DOHH2 (cell line): ENCODE data around the gene NTNG1.

Experiments
- H3F3A ChIP-seq: fragments of 200-600 bp; sonication (generic), shearing (Covaris generic); 2 replicates; pipeline ENCODE4 v1.6.0; 2016; ENCODE audit warnings: antibody characterized with exemption, mild to moderate bottlenecking; ENCODE audit not compliant: control insufficient read depth, insufficient read depth
- H3K27ac ChIP-seq: fragments of 200-600 bp; sonication (generic); 2 replicates; pipeline ENCODE4 v1.5.1; 2014; ENCODE audit warnings: low read depth, mild to moderate bottlenecking, low read length, moderate library complexity
- H3K27me3 ChIP-seq: fragments of 200-600 bp; sonication (generic); 2 replicates; pipeline ENCODE4 v1.6.1; 2014; ENCODE audit warnings: mild to moderate bottlenecking, low read length, mixed read lengths; ENCODE audit not compliant: control insufficient read depth
- H3K36me3 ChIP-seq: fragments of 200-600 bp; sonication (generic); 2 replicates; pipeline ENCODE4 v1.6.1; 2014; ENCODE audit warnings: mild to moderate bottlenecking, low read length, moderate library complexity, mixed read lengths; ENCODE audit not compliant: control insufficient read depth
- H3K4me1 ChIP-seq: fragments of 200-600 bp; sonication (generic); 2 replicates; pipeline ENCODE4 v1.6.1; 2014; ENCODE audit warnings: mild to moderate bottlenecking, low read length, mixed read lengths; ENCODE audit not compliant: control insufficient read depth
- H3K4me2 ChIP-seq: fragments of 200-600 bp; sonication (generic); 2 replicates; pipeline ENCODE4 v1.6.0; 2014; ENCODE audit warnings: mild to moderate bottlenecking, low read length, moderate library complexity
- H3K4me3 ChIP-seq: fragments of 200-600 bp; sonication (generic); 2 replicates; pipeline ENCODE4 v1.5.1; 2014; ENCODE audit warnings: mild to moderate bottlenecking, low read length, mixed read lengths
- H3K79me2 ChIP-seq: fragments of 200-600 bp; sonication (generic); 2 replicates; pipeline ENCODE4 v1.6.1; 2014; ENCODE audit warnings: mild to moderate bottlenecking, low read length, mixed read lengths; ENCODE audit not compliant: control insufficient read depth
- H3K9me2 ChIP-seq: fragments of 200-600 bp; sonication (generic); replicated peaks from 2 replicates; pipeline ENCODE4 v1.6.1; 2014; ENCODE audit warnings: mild to moderate bottlenecking, low read length, mixed read lengths; ENCODE audit not compliant: control insufficient read depth
- H3K9me3 ChIP-seq: fragments of 200-600 bp; sonication (generic); 2 replicates; pipeline ENCODE4 v1.6.1; 2014; ENCODE audit warnings: antibody characterized with exemption, low read length, mixed read lengths; ENCODE audit not compliant: control insufficient read depth, insufficient read depth
- H4K20me1 ChIP-seq: fragments of 200-600 bp; sonication (generic); 2 replicates; pipeline ENCODE4 v1.6.0; 2014; ENCODE audit warnings: low read depth, mild to moderate bottlenecking, antibody characterized with exemption, low read length, moderate library complexity; ENCODE audit not compliant: control insufficient read depth, insufficient read depth
- CTCF ChIP-seq: fragments of 200-600 bp; sonication (generic); IDR thresholded peaks from one replicate; pipeline ENCODE4 v1.5.1; 2014; ENCODE audit warnings: antibody characterized with exemption, mild to moderate bottlenecking, low read depth, low read length; ENCODE audit not compliant: poor library complexity, severe bottlenecking
- EZH2phosphoT487 ChIP-seq: fragments of 200-600 bp; sonication (generic); IDR thresholded peaks from 2 replicates; pipeline ENCODE4 v1.6.1; 2017; ENCODE audit warnings: borderline replicate concordance, mild to moderate bottlenecking, antibody characterized with exemption, low read length, moderate library complexity, mixed read lengths

NTNG1 gene

DNA sequence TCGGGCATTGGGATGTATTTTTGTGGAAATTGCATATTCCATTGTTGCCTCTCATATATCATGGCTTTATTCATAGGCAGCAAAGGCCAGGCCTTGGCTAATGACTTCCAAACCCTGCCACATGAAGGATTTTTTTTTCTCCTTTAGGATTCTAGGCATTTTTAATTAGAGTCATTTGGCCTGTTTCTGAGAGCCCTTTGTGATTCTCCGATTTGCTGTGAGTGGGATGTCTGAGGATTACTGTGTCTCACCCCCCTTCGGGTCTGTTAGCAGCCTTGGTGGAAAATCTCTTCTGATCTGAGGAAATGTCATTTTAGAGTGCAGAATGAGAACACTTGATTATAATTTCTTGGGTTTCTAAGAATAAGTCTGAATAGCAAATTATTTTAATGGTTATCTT, 253.5 kb downstream of the NTNG1 start:
- no peak overlapping the region for H3K4me2 ChIP-seq
- TF ChIP-seq EZH2phosphoT487 (no peak), CTCF (no peak)
- H3K4me3 ChIP-seq: no peak overlapping the region

GRCh38 chr1:107401704-107402103, 260.9 kb downstream of the NTNG1 start:
- no peaks in the 10 kb centered on the region for H4K20me1 ChIP-seq
- H3K9me3 ChIP-seq: peaks cover 2% of the 10 kb centered on the region; the same call in 1 of the 2 replicates
- no peak overlapping the region for H3K4me2 ChIP-seq
- H3K36me3 ChIP-seq: no peaks in the 10 kb centered on the region
- H3K27ac ChIP-seq: no peak overlapping the region
- no peaks in the 10 kb centered on the region for H3K27me3 ChIP-seq
- peaks cover 23% of the 10 kb centered on the region for H3K4me1 ChIP-seq
- no peaks in the 10 kb centered on the region for H3K9me2 ChIP-seq
- H3K79me2 ChIP-seq: no peaks in the 10 kb centered on the region
- no peak overlapping the region for H3K4me3 ChIP-seq
- no peaks in the 10 kb centered on the region for H3F3A ChIP-seq
- TF ChIP-seq EZH2phosphoT487 (no peak), CTCF (no peak)

More for the DNA sequence above, 253.5 kb downstream of the NTNG1 start:
- Histone ChIP-seq H3K4me1 (peaks cover 18% of the 10 kb centered on the region), H3K9me3 (peaks cover 14% of the 10 kb centered on the region), H3K27me3 (no peaks in the 10 kb centered on the region), H3K79me2 (no peaks in the 10 kb centered on the region), H3K36me3 (peaks cover 9% of the 10 kb centered on the region; the same call in 1 of the 2 replicates), H3F3A (no peaks in the 10 kb centered on the region), H4K20me1 (no peaks in the 10 kb centered on the region), H3K9me2 (no peaks in the 10 kb centered on the region), H3K27ac (no peak overlapping the region)

GRCh38 chr1:107404756-107405155, 263.9 kb downstream of the NTNG1 start:
- H3F3A ChIP-seq: no peaks in the 10 kb centered on the region
- no peaks in the 10 kb centered on the region for H3K9me3 ChIP-seq
- TF ChIP-seq CTCF (no peak), EZH2phosphoT487 (no peak)
- no peaks in the 10 kb centered on the region for H3K27me3 ChIP-seq
- peaks cover 23% of the 10 kb centered on the region for H3K4me1 ChIP-seq
- no peak overlapping the region for H3K27ac ChIP-seq
- no peak overlapping the region for H3K4me2 ChIP-seq
- H3K79me2 ChIP-seq: no peaks in the 10 kb centered on the region
- no peak overlapping the region for H3K4me3 ChIP-seq
- H3K36me3 ChIP-seq: no peaks in the 10 kb centered on the region
- H4K20me1 ChIP-seq: no peaks in the 10 kb centered on the region
- no peaks in the 10 kb centered on the region for H3K9me2 ChIP-seq
